ENCODE results near the gene RALGDS. TPM values are rescaled to one million over a fixed set of nuclear protein-coding genes. Genes with fewer than 3 reads are reported as not detected.

Gene RALGDS
- total RNA-seq, 1 donor from 2014 or later = 19.0 TPM

DNA sequence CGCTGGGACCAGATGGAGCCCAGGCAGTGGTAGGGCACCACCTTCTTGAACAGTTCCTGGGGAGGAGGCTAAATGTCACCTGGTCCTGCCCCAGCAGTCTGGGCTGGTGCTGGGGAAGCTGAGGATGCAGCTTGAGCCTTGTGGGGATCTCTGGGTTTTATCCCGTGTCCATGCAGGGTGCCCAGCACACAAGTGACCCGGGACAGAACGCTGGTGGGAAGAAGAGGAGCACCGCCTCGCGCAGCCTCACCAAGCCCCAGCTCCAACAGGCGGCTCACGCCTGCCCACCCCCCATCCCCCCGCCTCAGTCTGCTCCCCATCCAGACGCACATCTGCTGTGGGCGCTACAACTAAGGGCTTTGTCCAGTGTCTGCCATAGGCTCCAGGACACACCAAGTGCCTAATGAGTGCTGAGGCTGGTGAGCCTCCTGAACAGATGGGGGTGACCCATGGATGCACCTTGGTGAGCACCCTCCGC, 13.8 kb downstream of the RALGDS start:
- no peak overlapping the region for H3K4me3 Mint-ChIP-seq (ENCODE audit: unreplicated experiment)
- H3K27me3 Mint-ChIP-seq (ENCODE audit: low read depth) = no peaks in the 10 kb centered on the region
- no peak overlapping the region for H3K27ac Mint-ChIP-seq (ENCODE audit: unreplicated experiment)
- no peaks in the 10 kb centered on the region for H3K4me1 Mint-ChIP-seq (ENCODE audit: low read depth)
- H3K9me3 Mint-ChIP-seq (ENCODE audit: low read depth) = no peaks in the 10 kb centered on the region
- peaks cover 19% of the 10 kb centered on the region for H3K36me3 Mint-ChIP-seq (ENCODE audit: low read depth)
- no peak for DNase-seq (ENCODE audit: low spot score)
- TF ChIP-seq, protein P1, sequence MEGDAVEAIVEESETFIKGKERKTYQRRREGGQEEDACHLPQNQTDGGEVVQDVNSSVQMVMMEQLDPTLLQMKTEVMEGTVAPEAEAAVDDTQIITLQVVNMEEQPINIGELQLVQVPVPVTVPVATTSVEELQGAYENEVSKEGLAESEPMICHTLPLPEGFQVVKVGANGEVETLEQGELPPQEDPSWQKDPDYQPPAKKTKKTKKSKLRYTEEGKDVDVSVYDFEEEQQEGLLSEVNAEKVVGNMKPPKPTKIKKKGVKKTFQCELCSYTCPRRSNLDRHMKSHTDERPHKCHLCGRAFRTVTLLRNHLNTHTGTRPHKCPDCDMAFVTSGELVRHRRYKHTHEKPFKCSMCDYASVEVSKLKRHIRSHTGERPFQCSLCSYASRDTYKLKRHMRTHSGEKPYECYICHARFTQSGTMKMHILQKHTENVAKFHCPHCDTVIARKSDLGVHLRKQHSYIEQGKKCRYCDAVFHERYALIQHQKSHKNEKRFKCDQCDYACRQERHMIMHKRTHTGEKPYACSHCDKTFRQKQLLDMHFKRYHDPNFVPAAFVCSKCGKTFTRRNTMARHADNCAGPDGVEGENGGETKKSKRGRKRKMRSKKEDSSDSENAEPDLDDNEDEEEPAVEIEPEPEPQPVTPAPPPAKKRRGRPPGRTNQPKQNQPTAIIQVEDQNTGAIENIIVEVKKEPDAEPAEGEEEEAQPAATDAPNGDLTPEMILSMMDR (IDR thresholded peaks at IDR 0.05) = no peak

DNA sequence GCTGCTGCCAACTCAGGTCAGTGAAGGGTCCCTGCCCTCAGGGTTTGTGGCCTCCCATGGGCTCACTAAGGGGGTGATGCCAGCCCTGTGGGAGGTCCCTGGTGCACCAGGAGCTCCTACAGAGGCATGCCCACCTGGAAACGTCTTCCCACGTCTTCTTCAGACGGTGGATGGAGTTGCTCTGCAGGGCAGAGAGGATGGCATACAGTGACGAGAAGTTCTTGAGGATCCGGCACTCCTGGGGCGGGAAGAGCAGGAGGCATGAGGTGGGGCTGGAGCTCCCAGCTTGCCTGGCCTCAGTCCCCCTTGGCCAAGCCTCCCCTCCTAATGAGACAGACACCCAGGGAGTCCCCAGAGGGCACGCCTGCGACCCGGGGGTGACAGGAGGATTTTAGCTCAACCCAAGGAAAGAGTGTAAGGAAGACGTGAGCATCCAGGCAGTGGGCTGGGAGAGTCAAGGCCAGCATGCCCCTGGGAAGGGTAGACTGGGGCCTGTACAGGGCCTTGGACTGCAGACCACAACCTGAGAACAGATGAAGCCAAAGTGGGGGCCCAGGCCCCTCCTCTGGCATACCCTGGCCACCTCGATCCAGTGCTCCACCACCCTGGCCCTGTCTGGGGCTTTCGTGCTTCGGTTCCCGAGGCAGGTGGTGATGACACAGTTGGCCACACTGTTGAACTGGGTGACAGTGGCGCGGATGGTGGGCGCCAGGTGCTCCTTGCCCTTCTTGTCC, 14.4 kb downstream of the RALGDS start:
- no peak overlapping the region for H3K4me3 Mint-ChIP-seq (ENCODE audit: unreplicated experiment)
- no peaks in the 10 kb centered on the region for H3K9me3 Mint-ChIP-seq (ENCODE audit: low read depth)
- H3K27me3 Mint-ChIP-seq (ENCODE audit: low read depth) = no peaks in the 10 kb centered on the region
- H3K36me3 Mint-ChIP-seq (ENCODE audit: low read depth) = peaks cover 23% of the 10 kb centered on the region
- TF ChIP-seq, protein P1 (IDR thresholded peaks at IDR 0.05) = no peak
- H3K27ac Mint-ChIP-seq (ENCODE audit: unreplicated experiment) = no peak overlapping the region
- DNase-seq (ENCODE audit: low spot score) = peak; percentile 60
- H3K4me1 Mint-ChIP-seq (ENCODE audit: low read depth) = no peaks in the 10 kb centered on the region

DNA sequence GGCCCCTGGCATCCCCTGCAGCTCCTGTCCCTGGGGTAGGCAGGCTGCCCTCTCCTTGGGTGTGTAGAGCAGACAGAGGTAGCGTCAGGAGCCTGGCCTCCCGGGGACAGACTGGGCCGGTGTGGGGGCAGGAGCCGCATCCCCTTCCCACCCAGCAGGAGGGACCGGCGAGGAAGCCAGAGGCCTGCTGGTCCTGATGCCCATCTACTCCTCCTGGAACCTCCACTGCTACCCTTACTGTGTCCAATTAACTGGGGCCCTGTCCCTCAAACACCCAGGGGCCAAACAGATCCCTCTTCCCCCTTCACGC, 15.6 kb downstream of the RALGDS start:
- H3K9me3 Mint-ChIP-seq (ENCODE audit: low read depth) = no peaks in the 10 kb centered on the region
- H3K4me1 Mint-ChIP-seq (ENCODE audit: low read depth) = no peaks in the 10 kb centered on the region
- H3K27ac Mint-ChIP-seq (ENCODE audit: unreplicated experiment) = no peak overlapping the region
- H3K4me3 Mint-ChIP-seq (ENCODE audit: unreplicated experiment) = no peak overlapping the region
- peak; percentile 91 for DNase-seq (ENCODE audit: low spot score)
- no peaks in the 10 kb centered on the region for H3K27me3 Mint-ChIP-seq (ENCODE audit: low read depth)
- TF ChIP-seq, protein P1 (IDR thresholded peaks at IDR 0.05) = no peak
- H3K36me3 Mint-ChIP-seq (ENCODE audit: low read depth) = peaks cover 33% of the 10 kb centered on the region

DNA sequence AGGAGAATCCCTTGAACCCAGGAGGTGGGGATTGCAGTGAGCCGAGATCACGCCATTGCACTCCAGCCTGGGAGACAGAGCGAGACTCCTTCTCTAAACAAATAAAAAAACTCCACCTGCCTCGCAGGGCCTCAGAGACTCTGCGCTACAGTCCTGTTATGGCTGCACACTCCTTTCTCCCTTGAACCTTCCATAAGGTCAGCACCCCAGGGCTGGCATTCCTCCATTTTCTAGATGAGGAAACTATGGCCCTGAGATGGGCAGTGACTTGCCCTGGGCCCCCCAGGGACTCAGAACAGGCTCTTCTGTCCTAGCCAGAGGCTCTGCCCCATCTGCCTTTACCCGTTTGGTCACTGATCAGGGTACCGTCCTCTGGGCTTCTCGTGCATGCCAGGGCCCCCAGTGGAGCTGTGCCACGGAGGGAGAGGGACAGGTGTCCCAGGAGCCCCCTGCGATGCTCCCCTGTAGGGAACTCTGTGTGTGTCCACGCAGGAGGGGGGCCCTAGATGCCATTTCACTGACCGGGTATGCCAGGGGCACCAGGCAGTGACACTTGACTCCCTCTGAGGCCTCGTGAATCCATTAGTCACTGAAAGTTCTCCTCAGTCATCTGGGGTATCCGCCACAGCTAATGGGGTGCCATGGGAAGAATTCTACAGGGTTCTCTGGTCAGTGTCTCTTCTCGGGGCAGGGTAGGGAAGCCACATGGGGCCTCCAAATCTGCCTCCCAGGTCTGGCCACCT, 16.2 kb downstream of the RALGDS start:
- TF ChIP-seq, protein P1 (IDR thresholded peaks at IDR 0.05) = no peak
- H3K9me3 Mint-ChIP-seq (ENCODE audit: low read depth) = no peaks in the 10 kb centered on the region
- no peaks in the 10 kb centered on the region for H3K4me1 Mint-ChIP-seq (ENCODE audit: low read depth)
- peaks cover 30% of the 10 kb centered on the region for H3K36me3 Mint-ChIP-seq (ENCODE audit: low read depth)
- no peaks in the 10 kb centered on the region for H3K27me3 Mint-ChIP-seq (ENCODE audit: low read depth)
- peak; percentile 72 for DNase-seq (ENCODE audit: low spot score)
- H3K4me3 Mint-ChIP-seq (ENCODE audit: unreplicated experiment) = no peak overlapping the region
- H3K27ac Mint-ChIP-seq (ENCODE audit: unreplicated experiment) = no peak overlapping the region

- DNase-seq (ENCODE audit: low spot score) = peak; percentile 73
These were observed 17.0 kb downstream of the RALGDS start for GRCh38 chr9:133103987-133104505.

More at GRCh38 chr9:133103987-133104505, 17.0 kb downstream of the RALGDS start:
- H3K27ac Mint-ChIP-seq (ENCODE audit: unreplicated experiment) = no peak overlapping the region
- TF ChIP-seq, protein P1 (IDR thresholded peaks at IDR 0.05) = no peak
- no peaks in the 10 kb centered on the region for H3K4me1 Mint-ChIP-seq (ENCODE audit: low read depth)
- H3K4me3 Mint-ChIP-seq (ENCODE audit: unreplicated experiment) = no peak overlapping the region
- no peaks in the 10 kb centered on the region for H3K27me3 Mint-ChIP-seq (ENCODE audit: low read depth)
- peaks cover 31% of the 10 kb centered on the region for H3K36me3 Mint-ChIP-seq (ENCODE audit: low read depth)
- H3K9me3 Mint-ChIP-seq (ENCODE audit: low read depth) = no peaks in the 10 kb centered on the region

Measured in chondrocyte (in vitro differentiated cells).